ENCODE measurements around the gene RPL29. TPM values are rescaled to one million over a fixed set of nuclear protein-coding genes. Genes with fewer than 3 reads are reported as not detected.

RPL29 gene
- total RNA-seq, 1 donor: 759 TPM

- no peak for DNase-seq (ENCODE audit: low read depth)
- H3K4me3 ChIP-seq (ENCODE audit: low read depth, low read length): no peak overlapping the region
- TF ChIP-seq CTCF (IDR thresholded peaks at IDR 0.05; ENCODE audit: insufficient read depth, low read depth, low read length): no peak
These were observed 10.5 kb upstream of the RPL29 start for GRCh38 chr3:52006017-52006819.

- no peak overlapping the region for H3K4me3 ChIP-seq (ENCODE audit: low read depth, low read length)
- DNase-seq (ENCODE audit: low read depth): no peak
- no peak for TF ChIP-seq CTCF (IDR thresholded peaks at IDR 0.05; ENCODE audit: insufficient read depth, low read depth, low read length)
These were observed 9.9 kb upstream of the RPL29 start for GRCh38 chr3:52005571-52005986.

GRCh38 chr3:52004906-52005395 lies 9.3 kb upstream of the RPL29 start:
- DNase-seq (ENCODE audit: low read depth): no peak
- no peak for TF ChIP-seq CTCF (IDR thresholded peaks at IDR 0.05; ENCODE audit: insufficient read depth, low read depth, low read length)
- no peak overlapping the region for H3K4me3 ChIP-seq (ENCODE audit: low read depth, low read length)

DNA sequence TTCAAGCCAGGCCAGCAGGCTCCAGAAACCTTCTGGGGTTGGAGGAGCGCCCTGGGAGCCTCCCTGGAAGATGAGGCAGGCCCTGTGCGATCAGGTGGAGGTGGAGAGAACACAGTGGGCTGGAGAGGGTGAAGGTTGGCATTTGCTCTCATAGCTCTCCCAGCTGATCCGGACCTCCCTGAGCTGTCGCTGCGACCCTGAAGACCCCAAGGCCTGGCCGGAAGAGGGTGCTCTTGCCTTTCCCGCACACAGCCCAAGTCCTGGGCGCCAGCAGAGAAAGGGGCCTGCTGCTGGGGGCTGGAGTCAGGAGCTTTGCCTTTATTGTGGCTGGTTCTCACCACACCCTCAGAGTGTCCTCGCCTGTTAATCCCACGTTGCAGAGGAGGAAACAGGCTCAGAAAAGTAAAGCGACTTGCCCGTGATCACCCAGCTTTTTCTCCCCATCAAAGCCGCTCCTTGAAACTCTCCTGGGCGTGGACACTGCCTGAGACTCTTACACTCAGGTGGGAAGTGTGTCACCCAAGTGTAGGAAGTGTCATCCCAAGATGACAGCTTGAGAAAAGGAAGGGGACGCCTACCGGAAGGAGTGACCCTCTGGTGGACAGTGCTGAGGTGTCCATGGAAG lies 8.6 kb upstream of the RPL29 start:
- H3K4me3 ChIP-seq (ENCODE audit: low read depth, low read length): no peak overlapping the region
- peak; percentile 76 for TF ChIP-seq CTCF (IDR thresholded peaks at IDR 0.05; ENCODE audit: insufficient read depth, low read depth, low read length)
- DNase-seq (ENCODE audit: low read depth): peak; percentile 59

- no peak overlapping the region for H3K4me3 ChIP-seq (ENCODE audit: low read depth, low read length)
- TF ChIP-seq CTCF (IDR thresholded peaks at IDR 0.05; ENCODE audit: insufficient read depth, low read depth, low read length): no peak
These were observed 7.1 kb upstream of the RPL29 start for GRCh38 chr3:52002748-52003147.

GRCh38 chr3:52001443-52001974 lies 5.8 kb upstream of the RPL29 start:
- DNase-seq (ENCODE audit: low read depth): peak; percentile 59
- peak; percentile 83 for TF ChIP-seq CTCF (IDR thresholded peaks at IDR 0.05; ENCODE audit: insufficient read depth, low read depth, low read length)

More at GRCh38 chr3:52002748-52003147, 7.1 kb upstream of the RPL29 start:
- no peak for DNase-seq (ENCODE audit: low read depth)

More at GRCh38 chr3:52001443-52001974, 5.8 kb upstream of the RPL29 start:
- H3K4me3 ChIP-seq (ENCODE audit: low read depth, low read length): no peak overlapping the region

All from fibroblast of villous mesenchyme (primary cell).